ENCODE results near the gene SLC9A3.

The SLC9A3 gene

DNA sequence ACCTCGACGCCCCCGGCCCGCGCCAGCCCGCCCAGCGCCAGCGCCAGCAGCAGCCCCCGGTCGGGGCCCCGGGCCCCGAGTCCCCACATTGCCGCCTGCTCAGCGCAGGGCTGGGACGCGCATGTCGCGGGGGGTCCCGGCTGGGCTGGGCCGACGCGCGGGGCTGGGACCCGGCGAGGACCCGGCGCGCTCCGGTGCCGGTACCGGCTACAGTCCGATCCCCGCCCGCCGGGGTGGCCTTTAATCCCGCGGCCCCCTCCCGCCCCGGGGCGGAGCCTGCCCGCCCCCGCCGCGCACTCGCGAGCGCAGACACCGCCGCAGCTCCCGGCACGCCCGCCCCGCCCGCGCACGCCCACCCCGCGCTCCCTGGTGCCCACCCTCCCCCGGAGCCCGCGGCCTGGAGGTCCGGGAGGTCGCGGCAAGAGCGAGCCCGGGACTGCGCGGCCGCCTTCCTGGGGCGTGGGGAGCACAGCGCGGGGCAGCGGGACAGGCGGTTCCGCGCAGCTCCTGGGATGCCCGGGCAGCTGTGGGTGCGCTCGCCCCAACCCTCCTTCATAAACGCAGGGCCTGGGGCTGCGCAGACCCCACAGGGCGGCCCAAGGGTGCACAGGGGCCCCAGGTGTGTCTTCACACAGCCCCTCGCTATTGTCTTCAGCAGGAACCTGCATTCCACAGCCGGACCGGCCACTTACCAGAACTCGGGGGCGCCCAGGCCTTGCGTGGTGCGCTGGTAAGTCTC, at the start of gene SLC9A3:
TSS of gene SLC9A3 (minus strand) at position 216 of the 739 bp plus-strand sequence.
- no peak for TF ChIP-seq CTCF (conservative IDR thresholded peaks at IDR 0.05; ENCODE audit: low read depth, low read length)
- Histone ChIP-seq H3K27me3 (ENCODE audit: insufficient read depth, low read depth) (peaks cover 80% of the 10 kb centered on the region), H3K9ac (no peak within 1 kb of the TSS)

GRCh38 chr5:573976-574375, 49.7 kb upstream of the SLC9A3 start:
- no peak for TF ChIP-seq CTCF (conservative IDR thresholded peaks at IDR 0.05; ENCODE audit: low read depth, low read length)
- Histone ChIP-seq H3K4me2 (no peak overlapping the region), H2AFZ (ENCODE audit: low read depth) (no peak overlapping the region), H3K4me3 (IDR thresholded peaks at IDR 0.05; ENCODE audit: insufficient read depth, low read depth, low read length) (no peak overlapping the region), H3K27me3 (ENCODE audit: insufficient read depth, low read depth) (peaks cover 70% of the 10 kb centered on the region; the same call in 1 of the 2 replicates), H3K9ac (no peak overlapping the region), H4K20me1 (ENCODE audit: insufficient read depth) (no peaks in the 10 kb centered on the region), H3K27ac (no peak overlapping the region), H3K79me2 (ENCODE audit: insufficient read depth, low read depth) (no peaks in the 10 kb centered on the region), H3K36me3 (ENCODE audit: insufficient read depth) (no peaks in the 10 kb centered on the region), H3K4me1 (ENCODE audit: low read depth, poor library complexity, severe bottlenecking) (no peaks in the 10 kb centered on the region)

More for the DNA sequence above, at the start of gene SLC9A3:
- peaks cover 7% of the 10 kb centered on the region for H3K4me1 ChIP-seq (ENCODE audit: low read depth, poor library complexity, severe bottlenecking)
- H3K27ac ChIP-seq = no peak within 1 kb of the TSS
- H3K36me3 ChIP-seq (ENCODE audit: insufficient read depth) = no peaks in the 10 kb centered on the region
- H4K20me1 ChIP-seq (ENCODE audit: insufficient read depth) = no peaks in the 10 kb centered on the region
- no peaks in the 10 kb centered on the region for H3K79me2 ChIP-seq (ENCODE audit: insufficient read depth, low read depth)
- no peak within 1 kb of the TSS for H3K4me3 ChIP-seq (IDR thresholded peaks at IDR 0.05; ENCODE audit: insufficient read depth, low read depth, low read length)
- no peak within 1 kb of the TSS for H2AFZ ChIP-seq (ENCODE audit: low read depth)
- H3K4me2 ChIP-seq = no peak within 1 kb of the TSS

- TF ChIP-seq CTCF (conservative IDR thresholded peaks at IDR 0.05; ENCODE audit: low read depth, low read length) = no peak
- Histone ChIP-seq H2AFZ (ENCODE audit: low read depth) (no peak overlapping the region), H3K36me3 (ENCODE audit: insufficient read depth) (no peaks in the 10 kb centered on the region), H3K4me2 (no peak overlapping the region), H3K4me1 (ENCODE audit: low read depth, poor library complexity, severe bottlenecking) (no peaks in the 10 kb centered on the region), H3K4me3 (IDR thresholded peaks at IDR 0.05; ENCODE audit: insufficient read depth, low read depth, low read length) (no peak overlapping the region), H3K9ac (no peak overlapping the region), H3K27me3 (ENCODE audit: insufficient read depth, low read depth) (peaks cover 70% of the 10 kb centered on the region; the same call in 1 of the 2 replicates), H3K27ac (no peak overlapping the region), H3K79me2 (ENCODE audit: insufficient read depth, low read depth) (no peaks in the 10 kb centered on the region), H4K20me1 (ENCODE audit: insufficient read depth) (no peaks in the 10 kb centered on the region)
Measured at GRCh38 chr5:573206-573605, 49.0 kb upstream of the SLC9A3 start.

GRCh38 chr5:572398-573019, 48.3 kb upstream of the SLC9A3 start:
- H4K20me1 ChIP-seq (ENCODE audit: insufficient read depth) = no peaks in the 10 kb centered on the region
- H3K4me1 ChIP-seq (ENCODE audit: low read depth, poor library complexity, severe bottlenecking) = no peaks in the 10 kb centered on the region
- H2AFZ ChIP-seq (ENCODE audit: low read depth) = no peak overlapping the region
- H3K9ac ChIP-seq = no peak overlapping the region
- H3K4me2 ChIP-seq = no peak overlapping the region
- no peak overlapping the region for H3K27ac ChIP-seq
- H3K79me2 ChIP-seq (ENCODE audit: insufficient read depth, low read depth) = no peaks in the 10 kb centered on the region
- H3K4me3 ChIP-seq (IDR thresholded peaks at IDR 0.05; ENCODE audit: insufficient read depth, low read depth, low read length) = no peak overlapping the region
- H3K27me3 ChIP-seq (ENCODE audit: insufficient read depth, low read depth) = peaks cover 74% of the 10 kb centered on the region
- TF ChIP-seq CTCF (conservative IDR thresholded peaks at IDR 0.05; ENCODE audit: low read depth, low read length) = no peak
- no peaks in the 10 kb centered on the region for H3K36me3 ChIP-seq (ENCODE audit: insufficient read depth)
